ENCODE measurements around the gene TMED8.

TMED8 gene

GRCh38 chr14:77390188-77390587, 13.3 kb upstream of the TMED8 start:
- peak in 1 of 2 experiments; percentile 44 for DNase-seq
- no peak for TF ChIP-seq GATA1 (IDR thresholded peaks at IDR 0.05; ENCODE audit: low read depth, low read length)
- TF ChIP-seq POLR2A (IDR thresholded peaks at IDR 0.05; ENCODE audit: low read length) = no peak

DNA sequence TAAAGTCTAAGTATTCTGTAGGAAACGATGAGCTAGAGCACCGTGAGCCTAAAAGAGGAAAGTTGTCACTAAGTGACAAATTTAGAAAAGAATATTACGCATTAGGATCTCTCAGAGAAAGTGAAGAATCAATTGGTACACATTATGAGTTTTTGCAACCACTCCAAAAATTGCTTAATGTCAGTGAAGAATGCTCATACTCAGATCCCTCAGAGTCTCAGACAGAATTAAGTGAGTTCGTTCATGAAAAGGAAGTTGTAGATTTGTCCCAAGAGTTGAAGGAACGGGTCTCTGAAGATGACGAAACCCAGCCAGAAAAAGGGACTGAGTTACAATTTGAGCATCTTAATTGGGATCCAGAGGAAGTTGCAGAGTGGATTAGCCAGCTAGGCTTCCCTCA, 1.8 kb upstream of the TMED8 start:
- TF ChIP-seq GATA1 (IDR thresholded peaks at IDR 0.05; ENCODE audit: low read depth, low read length) (no peak), POLR2A (IDR thresholded peaks at IDR 0.05; ENCODE audit: low read length) (no peak)
- no peak for DNase-seq

- TF ChIP-seq POLR2A (IDR thresholded peaks at IDR 0.05; ENCODE audit: low read length) (no peak), GATA1 (IDR thresholded peaks at IDR 0.05; ENCODE audit: low read depth, low read length) (no peak)
- no peak for DNase-seq
Observed at GRCh38 chr14:77377502-77377844, 579 bp upstream of the TMED8 start.

- peak; percentile 49 to 63 for DNase-seq
- TF ChIP-seq GATA1 (IDR thresholded peaks at IDR 0.05; ENCODE audit: low read depth, low read length) (no peak), POLR2A (IDR thresholded peaks at IDR 0.05; ENCODE audit: low read length) (no peak)
Observed at GRCh38 chr14:77375973-77376770, 722 bp downstream of the TMED8 start.

DNA sequence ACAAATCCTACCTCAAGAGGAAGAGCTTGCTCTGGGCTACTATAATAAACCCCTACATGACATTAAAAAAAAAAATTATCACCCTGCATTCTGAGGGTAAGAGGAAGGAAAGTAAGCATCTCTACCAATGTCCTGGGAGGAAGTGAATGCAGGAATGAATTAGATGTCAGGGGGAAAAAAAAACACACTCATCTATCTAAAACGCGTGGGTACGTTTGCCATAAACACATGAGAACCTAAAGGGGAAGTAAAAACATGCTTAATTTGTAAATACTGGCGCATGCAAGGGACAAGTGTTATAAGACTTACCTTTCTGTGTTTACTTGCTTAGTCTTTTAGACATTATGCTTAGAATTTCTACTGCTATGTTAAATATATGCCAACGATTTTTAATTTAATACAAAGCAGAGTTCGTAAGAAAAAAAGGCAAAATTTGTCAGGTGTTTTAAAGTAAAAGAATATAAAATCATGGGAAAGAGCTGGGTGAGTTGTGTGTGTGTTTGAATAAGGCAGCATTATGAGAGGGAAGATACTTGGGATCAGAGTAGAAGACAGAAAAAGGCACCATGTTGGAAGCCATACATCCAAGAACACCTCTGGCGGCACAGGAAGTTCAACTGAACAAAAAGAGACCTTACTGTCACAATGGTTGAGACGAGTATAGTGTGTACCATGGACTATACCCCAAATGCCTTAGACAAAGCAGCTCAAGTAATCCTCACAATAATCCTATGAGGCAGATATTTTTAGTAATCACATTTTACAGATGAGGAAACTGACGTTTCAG, 1.5 kb downstream of the TMED8 start:
- DNase-seq = no peak
- TF ChIP-seq POLR2A (IDR thresholded peaks at IDR 0.05; ENCODE audit: low read length) = no peak
- no peak for TF ChIP-seq GATA1 (IDR thresholded peaks at IDR 0.05; ENCODE audit: low read depth, low read length)

DNA sequence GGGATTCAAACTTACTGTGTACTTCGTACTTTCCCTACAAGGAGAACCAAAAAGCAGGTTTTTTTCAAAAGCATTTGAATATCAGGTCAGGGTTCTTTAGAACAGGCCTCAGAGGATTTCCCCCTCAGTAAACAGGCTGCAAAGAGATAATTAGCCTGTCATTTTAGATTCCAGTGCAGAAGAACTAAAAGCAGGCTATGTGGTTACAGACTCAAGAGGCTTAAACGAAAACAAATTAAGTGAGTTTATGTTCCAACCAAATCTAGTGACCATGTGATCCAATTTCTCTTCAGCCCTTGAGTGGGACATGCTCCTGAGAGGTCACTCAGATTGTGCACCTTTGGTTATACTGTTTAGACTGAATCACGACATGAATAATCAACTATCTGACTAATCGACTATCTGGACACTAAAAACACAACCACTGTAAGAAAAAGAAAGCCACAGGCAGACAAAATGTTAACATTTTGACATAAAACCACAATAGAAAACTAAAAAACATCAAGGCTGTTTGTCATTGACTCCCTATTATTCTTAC, 4.5 kb downstream of the TMED8 start:
- DNase-seq = no peak

GRCh38 chr14:77369285-77369684, 7.6 kb downstream of the TMED8 start:
- no peak for DNase-seq
- TF ChIP-seq GATA1 (IDR thresholded peaks at IDR 0.05; ENCODE audit: low read depth, low read length) (no peak), POLR2A (IDR thresholded peaks at IDR 0.05; ENCODE audit: low read length) (no peak)

More for the DNA sequence above, 4.5 kb downstream of the TMED8 start:
- no peak for TF ChIP-seq POLR2A (IDR thresholded peaks at IDR 0.05; ENCODE audit: low read length)

DNA sequence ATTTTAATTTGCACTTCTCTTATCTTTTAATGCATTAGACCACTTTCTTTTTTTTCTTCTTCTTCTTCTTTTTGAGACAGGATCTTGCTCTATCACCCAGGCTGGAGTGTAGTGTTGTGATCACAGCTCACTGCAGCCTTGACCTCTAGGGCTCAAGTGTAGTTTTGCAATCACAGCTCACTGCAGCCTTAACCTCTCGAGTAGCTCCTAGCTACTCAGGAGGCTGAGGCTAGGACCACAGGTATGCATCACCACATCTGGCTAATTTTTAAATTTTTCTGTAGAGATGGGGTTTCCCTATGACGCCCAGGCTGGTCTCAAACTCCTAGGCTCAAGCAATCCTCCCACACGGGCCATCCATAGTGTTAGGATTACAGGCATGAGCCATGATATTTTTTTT, 12.7 kb downstream of the TMED8 start:
- TF ChIP-seq POLR2A (IDR thresholded peaks at IDR 0.05; ENCODE audit: low read length) (no peak), GATA1 (IDR thresholded peaks at IDR 0.05; ENCODE audit: low read depth, low read length) (no peak)
- DNase-seq = no peak

DNA sequence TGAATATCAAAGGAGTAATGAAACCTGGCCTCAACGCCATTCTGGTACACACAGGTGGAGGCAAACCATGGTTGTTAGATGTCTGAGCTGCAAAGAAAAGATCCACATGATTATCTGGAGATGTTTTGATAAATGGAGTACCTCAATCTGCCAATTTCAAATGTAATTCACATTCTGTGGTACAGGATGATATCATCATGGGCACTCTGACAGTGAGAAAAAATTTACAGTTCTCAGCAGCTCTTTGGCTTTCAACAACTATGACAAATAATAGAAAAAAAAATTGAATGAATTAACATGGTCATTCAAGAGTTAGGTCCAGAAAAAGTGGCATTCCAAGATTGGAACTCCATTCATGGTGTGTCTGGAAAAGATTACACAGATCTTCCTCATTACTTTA, 17.3 kb downstream of the TMED8 start:
- no peak for DNase-seq
- TF ChIP-seq POLR2A (IDR thresholded peaks at IDR 0.05; ENCODE audit: low read length) (no peak), GATA1 (IDR thresholded peaks at IDR 0.05; ENCODE audit: low read depth, low read length) (no peak)

- DNase-seq = no peak
- TF ChIP-seq GATA1 (IDR thresholded peaks at IDR 0.05; ENCODE audit: low read depth, low read length) (no peak), POLR2A (IDR thresholded peaks at IDR 0.05; ENCODE audit: low read length) (no peak)
Observed at GRCh38 chr14:77356899-77357298, 20.0 kb downstream of the TMED8 start.

DNA sequence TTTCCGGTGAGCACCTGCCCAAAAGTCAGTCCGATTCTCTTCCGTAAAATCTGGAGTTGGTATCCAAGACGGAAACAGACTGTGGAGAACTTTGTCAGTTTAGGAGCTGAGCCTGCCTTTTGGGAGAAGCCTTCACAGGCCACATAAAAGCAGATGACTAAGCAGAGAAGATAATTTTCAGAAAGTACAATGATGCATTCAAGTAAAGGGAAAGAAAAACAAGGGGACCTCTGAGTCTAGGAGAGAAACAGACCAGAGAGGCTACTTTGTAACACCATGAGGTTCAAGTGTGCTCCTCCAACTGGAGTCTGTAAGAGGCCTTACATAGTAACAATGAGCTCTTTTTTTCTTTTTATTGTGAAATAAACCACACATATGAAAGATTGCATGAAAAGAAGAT, 21.1 kb downstream of the TMED8 start:
- TF ChIP-seq POLR2A (IDR thresholded peaks at IDR 0.05; ENCODE audit: low read length) = no peak
- no peak for TF ChIP-seq GATA1 (IDR thresholded peaks at IDR 0.05; ENCODE audit: low read depth, low read length)
- no peak for DNase-seq

GRCh38 chr14:77353469-77354141, 23.3 kb downstream of the TMED8 start:
- TF ChIP-seq POLR2A (IDR thresholded peaks at IDR 0.05; ENCODE audit: low read length) = no peak
- TF ChIP-seq GATA1 (IDR thresholded peaks at IDR 0.05; ENCODE audit: low read depth, low read length) = no peak
- no peak for DNase-seq

DNA sequence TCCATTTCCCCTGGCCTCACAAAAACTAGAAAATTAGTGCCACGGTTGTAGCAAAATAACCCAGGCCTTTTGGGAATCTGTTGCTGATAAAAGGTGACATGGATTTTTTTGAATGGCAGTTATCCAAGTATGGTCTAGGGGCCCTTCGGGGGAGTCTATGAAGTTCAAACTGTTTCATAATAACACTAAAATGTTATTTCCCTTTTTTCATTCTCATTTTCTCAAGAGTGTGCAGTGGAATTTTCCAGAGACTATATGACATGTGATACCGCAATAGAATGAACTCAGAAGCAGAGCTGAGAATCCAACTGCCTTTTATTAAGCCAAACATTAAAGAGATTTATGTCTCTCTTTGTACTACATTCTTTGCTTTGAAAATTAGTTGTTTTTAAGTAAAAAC, 29.1 kb downstream of the TMED8 start:
- no peak for TF ChIP-seq GATA1 (IDR thresholded peaks at IDR 0.05; ENCODE audit: low read depth, low read length)
- no peak for TF ChIP-seq POLR2A (IDR thresholded peaks at IDR 0.05; ENCODE audit: low read length)
- no peak for DNase-seq

DNA sequence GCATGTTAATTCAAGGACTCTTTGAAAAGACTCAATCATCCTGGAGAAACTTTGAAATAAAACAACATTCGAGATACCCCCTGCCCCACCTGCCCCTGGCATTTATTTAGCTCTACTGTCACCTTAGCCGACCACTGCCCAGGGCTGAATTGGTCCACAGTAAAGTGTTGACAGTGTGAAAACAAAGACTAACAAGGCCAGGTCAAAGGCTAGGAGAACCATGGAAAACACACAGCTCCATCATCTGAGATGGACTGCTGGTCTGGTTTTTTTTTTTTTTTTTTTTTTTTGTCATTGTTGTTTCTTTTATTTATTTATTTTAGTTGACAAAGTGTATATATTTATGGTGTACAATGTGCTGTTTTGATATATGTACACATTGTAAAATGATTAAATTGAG, 30.4 kb downstream of the TMED8 start:
- TF ChIP-seq POLR2A (IDR thresholded peaks at IDR 0.05; ENCODE audit: low read length) (no peak), GATA1 (IDR thresholded peaks at IDR 0.05; ENCODE audit: low read depth, low read length) (no peak)
- no peak for DNase-seq

Data from erythroblast (primary cell).